ENCODE results near the gene TTC7B. TPM values are rescaled to one million over a fixed set of nuclear protein-coding genes. Genes with fewer than 3 reads are reported as not detected.
A peak's percentile ranks its signal among the peaks of the same experiment; 100 is the strongest.

Gene TTC7B
- total RNA-seq, 1 donor from 2014 or later = 40.3 TPM

DNA sequence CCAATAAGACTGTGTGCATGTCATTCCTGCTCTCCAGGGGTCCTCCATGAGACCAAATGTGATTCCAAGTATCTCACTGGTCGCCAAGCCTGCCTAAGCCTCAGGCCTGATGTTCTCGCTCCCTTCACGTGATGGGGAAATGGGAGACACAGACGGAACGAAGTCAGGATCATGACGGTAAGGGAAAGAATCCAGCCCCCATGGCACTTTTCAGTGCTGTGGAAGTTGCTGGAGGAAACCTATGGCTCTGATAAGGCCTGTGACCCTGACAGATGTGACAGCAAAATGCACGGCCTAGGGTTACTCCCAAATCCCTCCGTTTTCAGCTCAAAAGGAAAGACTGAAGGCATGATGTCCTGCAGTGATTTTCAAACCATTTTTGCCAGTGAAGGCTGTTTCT lies 234.5 kb downstream of the TTC7B start:
- TF ChIP-seq CTCF (IDR thresholded peaks at IDR 0.05) = no peak
- H3K36me3 Mint-ChIP-seq (ENCODE audit: low read depth) = peaks cover 6% of the 10 kb centered on the region
- H3K27me3 Mint-ChIP-seq (ENCODE audit: low read depth) = no peaks in the 10 kb centered on the region
- no peaks in the 10 kb centered on the region for H3K4me1 Mint-ChIP-seq (ENCODE audit: low read depth)
- no peak overlapping the region for H3K4me3 Mint-ChIP-seq (ENCODE audit: unreplicated experiment)
- H3K9me3 Mint-ChIP-seq (ENCODE audit: low read depth) = no peaks in the 10 kb centered on the region
- no peak for DNase-seq (ENCODE audit: low spot score)
- H3K27ac Mint-ChIP-seq (ENCODE audit: unreplicated experiment) = no peak overlapping the region

- no peaks in the 10 kb centered on the region for H3K9me3 Mint-ChIP-seq (ENCODE audit: low read depth)
- no peak overlapping the region for H3K27ac Mint-ChIP-seq (ENCODE audit: unreplicated experiment)
- no peaks in the 10 kb centered on the region for H3K4me1 Mint-ChIP-seq (ENCODE audit: low read depth)
- no peak for TF ChIP-seq CTCF (IDR thresholded peaks at IDR 0.05)
- DNase-seq (ENCODE audit: low spot score) = peak; percentile 72
- peaks cover 5% of the 10 kb centered on the region for H3K36me3 Mint-ChIP-seq (ENCODE audit: low read depth)
- no peak overlapping the region for H3K4me3 Mint-ChIP-seq (ENCODE audit: unreplicated experiment)
- H3K27me3 Mint-ChIP-seq (ENCODE audit: low read depth) = no peaks in the 10 kb centered on the region
Observed at GRCh38 chr14:90580377-90581335, 235.6 kb downstream of the TTC7B start.

GRCh38 chr14:90579816-90580215 lies 236.4 kb downstream of the TTC7B start:
- H3K27ac Mint-ChIP-seq (ENCODE audit: unreplicated experiment) = no peak overlapping the region
- H3K27me3 Mint-ChIP-seq (ENCODE audit: low read depth) = no peaks in the 10 kb centered on the region
- DNase-seq (ENCODE audit: low spot score) = peak; percentile 57
- H3K4me3 Mint-ChIP-seq (ENCODE audit: unreplicated experiment) = no peak overlapping the region
- H3K36me3 Mint-ChIP-seq (ENCODE audit: low read depth) = peaks cover 1% of the 10 kb centered on the region
- H3K9me3 Mint-ChIP-seq (ENCODE audit: low read depth) = no peaks in the 10 kb centered on the region
- no peaks in the 10 kb centered on the region for H3K4me1 Mint-ChIP-seq (ENCODE audit: low read depth)
- no peak for TF ChIP-seq CTCF (IDR thresholded peaks at IDR 0.05)

DNA sequence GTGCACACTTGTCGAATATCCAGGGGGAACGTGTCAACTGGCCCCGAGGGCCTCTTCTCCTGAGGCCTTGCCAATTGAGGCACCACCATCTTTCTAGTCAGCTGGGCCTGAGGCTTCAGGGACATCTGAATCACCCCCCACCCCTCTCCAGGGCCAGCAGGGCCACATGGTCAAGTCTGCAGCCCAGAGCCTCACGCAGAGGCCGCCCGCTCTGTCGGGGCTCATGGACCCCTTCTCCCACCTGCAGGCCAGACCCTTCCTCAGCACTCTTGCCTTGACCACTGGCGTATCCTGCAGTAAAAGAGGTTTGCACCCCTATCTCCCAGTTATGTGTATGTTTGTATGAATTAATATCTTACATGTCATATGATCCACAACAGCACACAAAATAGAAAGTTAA lies 237.1 kb downstream of the TTC7B start:
- H3K27ac Mint-ChIP-seq (ENCODE audit: unreplicated experiment) = no peak overlapping the region
- H3K36me3 Mint-ChIP-seq (ENCODE audit: low read depth) = peaks cover 1% of the 10 kb centered on the region
- no peak for TF ChIP-seq CTCF (IDR thresholded peaks at IDR 0.05)
- no peaks in the 10 kb centered on the region for H3K27me3 Mint-ChIP-seq (ENCODE audit: low read depth)
- DNase-seq (ENCODE audit: low spot score) = peak; percentile 47
- no peaks in the 10 kb centered on the region for H3K9me3 Mint-ChIP-seq (ENCODE audit: low read depth)
- no peaks in the 10 kb centered on the region for H3K4me1 Mint-ChIP-seq (ENCODE audit: low read depth)
- H3K4me3 Mint-ChIP-seq (ENCODE audit: unreplicated experiment) = no peak overlapping the region

- DNase-seq (ENCODE audit: low spot score) = peak; percentile 81
- H3K27me3 Mint-ChIP-seq (ENCODE audit: low read depth) = no peaks in the 10 kb centered on the region
Observed at GRCh38 chr14:90578283-90578985, 237.8 kb downstream of the TTC7B start.

More at GRCh38 chr14:90578283-90578985, 237.8 kb downstream of the TTC7B start:
- Mint-ChIP-seq H3K27ac (ENCODE audit: unreplicated experiment) (no peak overlapping the region), H3K9me3 (ENCODE audit: low read depth) (no peaks in the 10 kb centered on the region), H3K36me3 (ENCODE audit: low read depth) (peaks cover 1% of the 10 kb centered on the region), H3K4me3 (ENCODE audit: unreplicated experiment) (no peak overlapping the region), H3K4me1 (ENCODE audit: low read depth) (no peaks in the 10 kb centered on the region)
- no peak for TF ChIP-seq CTCF (IDR thresholded peaks at IDR 0.05)
